Activated CD4-positive, alpha-beta T cell treated with anti-CD3 and anti-CD28 coated beads for 4 hours (primary cell): ENCODE data around the gene GPR107.

Experiments used
- DNase-seq, 2 donors: peaks; one replicate each; pipeline ENCODE4 v3.0.0-alpha.2; 2020

GPR107 gene

DNA sequence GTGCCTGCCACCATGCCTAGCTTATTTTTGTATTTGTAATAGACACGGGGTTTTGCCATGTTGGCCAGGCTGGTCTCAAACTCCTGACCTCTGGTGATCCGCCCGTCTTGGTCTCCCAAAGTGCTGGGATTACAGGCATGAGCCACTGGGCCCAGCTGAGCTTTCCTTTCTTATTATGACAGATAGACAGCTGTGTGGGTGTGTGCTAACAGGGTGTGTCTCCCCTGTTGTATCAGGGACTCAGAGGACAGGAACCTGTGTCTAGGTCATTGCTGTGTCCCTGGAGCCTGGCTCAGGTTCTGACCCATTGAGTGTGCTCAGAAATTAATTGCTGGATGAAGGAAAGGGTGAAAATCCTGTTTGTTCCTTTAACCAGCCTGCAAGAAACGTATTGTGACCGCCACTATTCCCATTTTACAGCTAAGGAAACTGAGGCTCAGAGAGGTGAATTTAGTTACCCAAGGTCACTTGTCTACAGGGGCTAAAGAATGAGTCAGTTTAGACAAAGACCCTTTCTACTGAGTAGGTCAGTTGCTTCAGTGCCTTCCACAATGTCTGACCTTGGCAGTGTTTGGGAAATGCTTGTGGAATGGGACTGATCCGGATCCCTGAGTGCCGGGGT, 135.3 kb downstream of the GPR107 start:
- no peak for DNase-seq
